SK-N-SH (cell line): Measurements from ENCODE around the gene CHD1. TPM values are rescaled to one million over a fixed set of nuclear protein-coding genes. Genes with fewer than 3 reads are reported as not detected.

ENCODE experiments used
- CTCF ChIA-PET: fragments of 300-600, 350-600 bp; formaldehyde crosslinking; extraction: SDS; loops from one replicate; lab custom pipeline; 2021; lab: Yijun Ruan, JAX
- POLR2A ChIA-PET: fragments of 350-600 bp; sonication (Branson Sonifier 250); formaldehyde crosslinking; extraction: SDS; loops from one replicate; lab custom pipeline; 2020; ENCODE audit warnings: antibody characterized with exemption, inconsistent platforms; lab: Yijun Ruan, JAX
- DNase-seq: peaks from one replicate; pipeline ENCODE4 v3.0.0; 2012
- H2AFZ ChIP-seq: fragments of 200-600 bp; sonication (generic); 2 replicates; pipeline ENCODE4 v1.8.1; 2016; ENCODE audit warnings: antibody characterized with exemption, mild to moderate bottlenecking, low read depth
- H3F3A ChIP-seq: fragments of 200-600 bp; sonication (generic); replicated peaks from 2 replicates; pipeline ENCODE3; 2016; ENCODE audit warnings: antibody characterized with exemption, mild to moderate bottlenecking; ENCODE audit not compliant: insufficient read depth
- H3K27ac ChIP-seq, 2 experiments: fragments of 200-500 bp in 1 of 2; fragments of 200-600 bp in 1 of 2; sonication (Bioruptor generic) in 1 of 2; sonication (generic), shearing (Covaris generic) in 1 of 2; 2 replicates each; pipeline versions ENCODE4 v1.5.1 to v1.6.1; 2014 to 2016; ENCODE audit warnings: low read depth in 2 of 2, inconsistent platforms in 1 of 2, low read length in 1 of 2, mild to moderate bottlenecking in 1 of 2, mixed read lengths in 1 of 2
- H3K27me3 ChIP-seq: fragments of 200-600 bp; sonication (generic), shearing (Covaris generic); 2 replicates; pipeline ENCODE4 v1.6.1; 2016; ENCODE audit warnings: mixed run types; ENCODE audit not compliant: insufficient read depth
- H3K36me3 ChIP-seq, 2 experiments: fragments of 200-500 bp in 1 of 2; fragments of 200-600 bp in 1 of 2; sonication (Bioruptor generic) in 1 of 2; sonication (generic) in 1 of 2; replicated peaks in 1 of 2; 2 replicates each; pipeline versions ENCODE3 to v1.5.1; 2014 to 2016; ENCODE audit warnings: low read length in 1 of 2, mild to moderate bottlenecking in 1 of 2; ENCODE audit not compliant: insufficient read depth in 2 of 2, control insufficient read depth in 1 of 2
- H3K4me1 ChIP-seq, 2 experiments: fragments of 200-500 bp in 1 of 2; fragments of 200-600 bp in 1 of 2; sonication (Bioruptor generic) in 1 of 2; sonication (generic), shearing (Covaris generic) in 1 of 2; 2 replicates each; pipeline versions ENCODE4 v1.5.1 to v1.6.1; 2014 to 2016; ENCODE audit warnings: low read depth in 1 of 2, low read length in 1 of 2, mixed run types in 1 of 2; ENCODE audit not compliant: insufficient read depth in 2 of 2, control insufficient read depth in 1 of 2
- H3K4me2 ChIP-seq: fragments of 200-600 bp; sonication (generic), shearing (Covaris generic); 2 replicates; pipeline ENCODE4 v1.6.1; 2017; ENCODE audit warnings: mixed run types
- H3K4me3 ChIP-seq, 2 experiments: fragments of 200-500 bp in 1 of 2; fragments of 200-600 bp in 1 of 2; sonication (Bioruptor generic) in 1 of 2; sonication (generic), shearing (Covaris generic) in 1 of 2; 2 replicates each; pipeline versions ENCODE4 v1.5.1 to v1.8.1; 2014 to 2016; ENCODE audit warnings: low read depth in 2 of 2, inconsistent platforms in 1 of 2, low read length in 1 of 2, mild to moderate bottlenecking in 1 of 2, mixed read lengths in 1 of 2, moderate library complexity in 1 of 2
- H3K79me2 ChIP-seq: fragments of 200-600 bp; sonication (generic); 2 replicates; pipeline ENCODE4 v1.8.1; 2017; ENCODE audit warnings: mild to moderate bottlenecking; ENCODE audit not compliant: insufficient read depth
- H3K9ac ChIP-seq: fragments of 200-600 bp; sonication (generic); 2 replicates; pipeline ENCODE4 v1.6.1; 2017; ENCODE audit warnings: mixed run types
- H3K9me2 ChIP-seq: fragments of 200-600 bp; sonication (generic); 2 replicates; pipeline ENCODE4 v1.6.1; 2017; ENCODE audit warnings: mixed run types
- H3K9me3 ChIP-seq: fragments of 200-600 bp; sonication (generic); 2 replicates; pipeline ENCODE4 v1.6.1; 2017; ENCODE audit warnings: mixed run types, mild to moderate bottlenecking, moderate library complexity
- H4K20me1 ChIP-seq: fragments of 200-600 bp; sonication (generic); 2 replicates; pipeline ENCODE4 v1.6.1; 2017; ENCODE audit warnings: mild to moderate bottlenecking, mixed run types; ENCODE audit not compliant: insufficient read depth
- CHD2 ChIP-seq: fragments of 150-350 bp; IDR thresholded peaks from 2 replicates; pipeline ENCODE4 v1.6.1; 2018; ENCODE audit warnings: low read length; ENCODE audit not compliant: partially characterized antibody
- ELF1 ChIP-seq: IDR thresholded peaks from 2 replicates; pipeline ENCODE4 v1.4.0; 2012
- EP300 ChIP-seq, 2 experiments: IDR thresholded peaks; 2 replicates each; pipeline versions ENCODE4 v1.4.0 to v1.6.1; 2012; ENCODE audit warnings: borderline replicate concordance in 1 of 2, low read depth in 1 of 2, low read length in 1 of 2
- FOXM1 ChIP-seq: IDR thresholded peaks from 2 replicates; pipeline ENCODE4 v1.4.0; 2012; ENCODE audit warnings: low read depth, mild to moderate bottlenecking
- GATA2 ChIP-seq: sonication (generic); formaldehyde crosslinking; IDR thresholded peaks from 2 replicates; pipeline ENCODE4 v1.5.0; 2020; ENCODE audit warnings: mild to moderate bottlenecking, missing genetic modification reagents
- NRF1 ChIP-seq: IDR thresholded peaks from 2 replicates; pipeline ENCODE4 v1.6.1; 2012; ENCODE audit warnings: low read depth, mild to moderate bottlenecking, low read length
- RAD21 ChIP-seq: IDR thresholded peaks from 2 replicates; pipeline ENCODE4 v1.6.1; 2012; ENCODE audit warnings: mild to moderate bottlenecking, low read length
- RFX5 ChIP-seq: IDR thresholded peaks from 2 replicates; pipeline ENCODE4 v1.6.1; 2012; ENCODE audit warnings: mild to moderate bottlenecking, improper control_type of control experiment, low read length
- RXRA ChIP-seq: IDR thresholded peaks from 2 replicates; pipeline ENCODE4 v1.4.0; 2012; ENCODE audit warnings: low read depth, mild to moderate bottlenecking, borderline replicate concordance
- TAF1 ChIP-seq: IDR thresholded peaks from 2 replicates; pipeline ENCODE4 v1.6.1; 2012; ENCODE audit warnings: low read depth, mild to moderate bottlenecking, low read length, moderate library complexity, borderline replicate concordance
- TCF12 ChIP-seq: IDR thresholded peaks from 2 replicates; pipeline ENCODE4 v1.4.0; 2012
- TEAD4 ChIP-seq: IDR thresholded peaks from 2 replicates; pipeline ENCODE4 v1.4.0; 2012; ENCODE audit warnings: mild to moderate bottlenecking, borderline replicate concordance; ENCODE audit not compliant: insufficient read depth
- YY1 ChIP-seq: IDR thresholded peaks from 2 replicates; pipeline ENCODE4 v1.4.0; 2012; ENCODE audit warnings: low read depth, mild to moderate bottlenecking
- WGBS: methylation state at CpG from one replicate; pipeline ENCODE4 v1.1.6; 2017; ENCODE audit warnings: low lambda C conversion rate; 5-methylcytosine and 5-hydroxymethylcytosine counted together
- polyA plus RNA-seq, 3 experiments: library from polyadenylated mRNA; depleted of rRNA; stranded (reverse); fragments of >200 nt; gene quantifications; 2 replicates each; pipeline ENCODE4 v1.2.3, GENCODE V29; 2012
- TF ChIP-seq, protein P1 (sequence below): IDR thresholded peaks from 2 replicates; pipeline ENCODE4 v1.4.0; 2012; ENCODE audit warnings: low read depth, borderline replicate concordance
- TF ChIP-seq, protein P2 (sequence below): IDR thresholded peaks from 2 replicates; pipeline ENCODE4 v1.4.0; 2012; ENCODE audit warnings: low read depth, borderline replicate concordance
- TF ChIP-seq, protein P3 (sequence below): fragments of 200-600 bp; sonication (generic); IDR thresholded peaks from 2 replicates; pipeline ENCODE4 v1.6.1; 2017; ENCODE audit warnings: antibody characterized with exemption, mild to moderate bottlenecking, moderate library complexity
- TF ChIP-seq, protein P4 (sequence below): IDR thresholded peaks from 2 replicates; pipeline ENCODE4 v1.6.1; 2012; ENCODE audit warnings: mild to moderate bottlenecking, low read depth, low read length, moderate library complexity

The CHD1 gene
- polyA plus RNA-seq, 1 of the 3 experiments (the other 2 are of a cell fraction): 12.4 TPM

DNA sequence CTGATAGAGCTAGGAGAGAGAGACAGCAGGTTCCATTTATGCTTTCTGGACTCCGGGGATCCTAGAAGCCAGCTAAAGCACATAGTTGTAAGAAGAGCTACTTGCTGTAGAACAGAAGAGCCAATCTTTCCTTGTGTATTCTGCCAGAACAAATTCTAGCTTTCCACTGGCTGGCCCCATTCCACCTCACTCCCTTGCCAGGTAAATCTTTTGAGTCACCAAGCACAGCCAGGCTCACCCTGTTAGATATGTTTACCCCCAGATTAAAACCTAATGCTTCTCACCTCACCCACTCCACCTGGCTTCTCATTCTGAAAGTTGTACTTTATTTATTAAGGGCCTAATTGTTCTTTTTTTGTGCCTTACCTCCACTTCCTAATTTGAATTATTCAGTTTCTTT, 48.9 kb upstream of the CHD1 start:
- CTCF ChIA-PET: no interaction called here

DNA sequence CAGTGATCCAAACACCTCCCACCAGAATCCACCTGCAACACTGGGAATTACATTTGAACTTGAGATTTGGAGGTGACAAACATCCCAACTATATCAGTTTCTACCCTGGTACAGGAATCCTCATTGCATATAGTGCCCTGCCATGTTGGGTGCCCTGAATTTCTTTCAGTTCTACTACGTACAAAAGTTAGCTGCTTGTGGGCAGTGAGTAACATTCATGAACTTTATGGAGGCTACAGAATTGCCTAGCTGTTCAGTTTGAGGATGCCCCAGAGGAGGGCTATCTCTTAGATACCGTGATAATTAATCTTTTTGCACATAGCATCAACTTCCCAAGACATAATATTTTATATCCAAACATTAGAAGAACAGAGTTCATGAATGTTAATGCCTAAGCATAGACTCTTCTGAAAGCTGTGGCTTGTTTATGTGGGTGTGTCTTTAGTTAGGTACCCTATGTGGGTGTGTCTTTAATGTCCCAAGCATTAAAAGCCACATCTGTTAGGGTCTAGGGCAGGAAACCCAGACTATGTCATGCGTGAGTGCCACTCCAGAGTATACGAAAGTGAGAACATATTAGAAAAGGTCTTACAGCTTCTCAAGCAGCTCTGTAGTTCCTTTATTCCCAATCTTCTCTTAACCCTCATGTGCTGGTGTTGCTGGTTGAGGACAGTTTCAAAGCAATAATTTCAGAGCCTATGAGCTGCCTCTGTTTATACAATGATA, 47.0 kb upstream of the CHD1 start:
- no peak overlapping the region for H3K9ac ChIP-seq
- H3K4me3 ChIP-seq: no peak overlapping the region
- H3K27ac ChIP-seq: no peak overlapping the region
- ChIA-PET CTCF (no interaction called here), POLR2A (no interaction called here)
- no peaks in the 10 kb centered on the region for H3F3A ChIP-seq
- no peaks in the 10 kb centered on the region for H4K20me1 ChIP-seq
- DNase-seq: no peak
- H3K79me2 ChIP-seq: no peaks in the 10 kb centered on the region
- WGBS: 90% methylated on average over 4 of the region's 4 CpGs
- H3K27me3 ChIP-seq: no peaks in the 10 kb centered on the region
- no peaks in the 10 kb centered on the region for H3K9me3 ChIP-seq
- no peak overlapping the region for H3K4me2 ChIP-seq
- H3K36me3 ChIP-seq: no peaks in the 10 kb centered on the region
- H2AFZ ChIP-seq: no peak overlapping the region
- H3K9me2 ChIP-seq: no peaks in the 10 kb centered on the region
- H3K4me1 ChIP-seq: no peaks in the 10 kb centered on the region
- TF ChIP-seq NRF1: no peak
- TF ChIP-seq, protein P1, sequence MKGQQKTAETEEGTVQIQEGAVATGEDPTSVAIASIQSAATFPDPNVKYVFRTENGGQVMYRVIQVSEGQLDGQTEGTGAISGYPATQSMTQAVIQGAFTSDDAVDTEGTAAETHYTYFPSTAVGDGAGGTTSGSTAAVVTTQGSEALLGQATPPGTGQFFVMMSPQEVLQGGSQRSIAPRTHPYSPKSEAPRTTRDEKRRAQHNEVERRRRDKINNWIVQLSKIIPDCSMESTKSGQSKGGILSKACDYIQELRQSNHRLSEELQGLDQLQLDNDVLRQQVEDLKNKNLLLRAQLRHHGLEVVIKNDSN: no peak
- no peak for TF ChIP-seq CHD2
- TF ChIP-seq GATA2 (CRISPR knock-in tag): no peak
- TF ChIP-seq, protein P2, sequence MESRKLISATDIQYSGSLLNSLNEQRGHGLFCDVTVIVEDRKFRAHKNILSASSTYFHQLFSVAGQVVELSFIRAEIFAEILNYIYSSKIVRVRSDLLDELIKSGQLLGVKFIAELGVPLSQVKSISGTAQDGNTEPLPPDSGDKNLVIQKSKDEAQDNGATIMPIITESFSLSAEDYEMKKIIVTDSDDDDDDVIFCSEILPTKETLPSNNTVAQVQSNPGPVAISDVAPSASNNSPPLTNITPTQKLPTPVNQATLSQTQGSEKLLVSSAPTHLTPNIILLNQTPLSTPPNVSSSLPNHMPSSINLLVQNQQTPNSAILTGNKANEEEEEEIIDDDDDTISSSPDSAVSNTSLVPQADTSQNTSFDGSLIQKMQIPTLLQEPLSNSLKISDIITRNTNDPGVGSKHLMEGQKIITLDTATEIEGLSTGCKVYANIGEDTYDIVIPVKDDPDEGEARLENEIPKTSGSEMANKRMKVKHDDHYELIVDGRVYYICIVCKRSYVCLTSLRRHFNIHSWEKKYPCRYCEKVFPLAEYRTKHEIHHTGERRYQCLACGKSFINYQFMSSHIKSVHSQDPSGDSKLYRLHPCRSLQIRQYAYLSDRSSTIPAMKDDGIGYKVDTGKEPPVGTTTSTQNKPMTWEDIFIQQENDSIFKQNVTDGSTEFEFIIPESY: no peak
- TF ChIP-seq EP300 (IDR thresholded peaks at IDR 0.05; ENCODE audit: borderline replicate concordance in 1 of 2, low read depth in 1 of 2, low read length in 1 of 2): no peak
- TF ChIP-seq RFX5: no peak
- TF ChIP-seq, protein P3, sequence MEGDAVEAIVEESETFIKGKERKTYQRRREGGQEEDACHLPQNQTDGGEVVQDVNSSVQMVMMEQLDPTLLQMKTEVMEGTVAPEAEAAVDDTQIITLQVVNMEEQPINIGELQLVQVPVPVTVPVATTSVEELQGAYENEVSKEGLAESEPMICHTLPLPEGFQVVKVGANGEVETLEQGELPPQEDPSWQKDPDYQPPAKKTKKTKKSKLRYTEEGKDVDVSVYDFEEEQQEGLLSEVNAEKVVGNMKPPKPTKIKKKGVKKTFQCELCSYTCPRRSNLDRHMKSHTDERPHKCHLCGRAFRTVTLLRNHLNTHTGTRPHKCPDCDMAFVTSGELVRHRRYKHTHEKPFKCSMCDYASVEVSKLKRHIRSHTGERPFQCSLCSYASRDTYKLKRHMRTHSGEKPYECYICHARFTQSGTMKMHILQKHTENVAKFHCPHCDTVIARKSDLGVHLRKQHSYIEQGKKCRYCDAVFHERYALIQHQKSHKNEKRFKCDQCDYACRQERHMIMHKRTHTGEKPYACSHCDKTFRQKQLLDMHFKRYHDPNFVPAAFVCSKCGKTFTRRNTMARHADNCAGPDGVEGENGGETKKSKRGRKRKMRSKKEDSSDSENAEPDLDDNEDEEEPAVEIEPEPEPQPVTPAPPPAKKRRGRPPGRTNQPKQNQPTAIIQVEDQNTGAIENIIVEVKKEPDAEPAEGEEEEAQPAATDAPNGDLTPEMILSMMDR: no peak
- TF ChIP-seq, protein P4, sequence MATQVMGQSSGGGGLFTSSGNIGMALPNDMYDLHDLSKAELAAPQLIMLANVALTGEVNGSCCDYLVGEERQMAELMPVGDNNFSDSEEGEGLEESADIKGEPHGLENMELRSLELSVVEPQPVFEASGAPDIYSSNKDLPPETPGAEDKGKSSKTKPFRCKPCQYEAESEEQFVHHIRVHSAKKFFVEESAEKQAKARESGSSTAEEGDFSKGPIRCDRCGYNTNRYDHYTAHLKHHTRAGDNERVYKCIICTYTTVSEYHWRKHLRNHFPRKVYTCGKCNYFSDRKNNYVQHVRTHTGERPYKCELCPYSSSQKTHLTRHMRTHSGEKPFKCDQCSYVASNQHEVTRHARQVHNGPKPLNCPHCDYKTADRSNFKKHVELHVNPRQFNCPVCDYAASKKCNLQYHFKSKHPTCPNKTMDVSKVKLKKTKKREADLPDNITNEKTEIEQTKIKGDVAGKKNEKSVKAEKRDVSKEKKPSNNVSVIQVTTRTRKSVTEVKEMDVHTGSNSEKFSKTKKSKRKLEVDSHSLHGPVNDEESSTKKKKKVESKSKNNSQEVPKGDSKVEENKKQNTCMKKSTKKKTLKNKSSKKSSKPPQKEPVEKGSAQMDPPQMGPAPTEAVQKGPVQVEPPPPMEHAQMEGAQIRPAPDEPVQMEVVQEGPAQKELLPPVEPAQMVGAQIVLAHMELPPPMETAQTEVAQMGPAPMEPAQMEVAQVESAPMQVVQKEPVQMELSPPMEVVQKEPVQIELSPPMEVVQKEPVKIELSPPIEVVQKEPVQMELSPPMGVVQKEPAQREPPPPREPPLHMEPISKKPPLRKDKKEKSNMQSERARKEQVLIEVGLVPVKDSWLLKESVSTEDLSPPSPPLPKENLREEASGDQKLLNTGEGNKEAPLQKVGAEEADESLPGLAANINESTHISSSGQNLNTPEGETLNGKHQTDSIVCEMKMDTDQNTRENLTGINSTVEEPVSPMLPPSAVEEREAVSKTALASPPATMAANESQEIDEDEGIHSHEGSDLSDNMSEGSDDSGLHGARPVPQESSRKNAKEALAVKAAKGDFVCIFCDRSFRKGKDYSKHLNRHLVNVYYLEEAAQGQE: no peak
- TF ChIP-seq TCF12: no peak
- no peak for TF ChIP-seq TAF1
- TF ChIP-seq YY1: no peak

More for the DNA sequence above, 48.9 kb upstream of the CHD1 start:
- no peaks in the 10 kb centered on the region for H3F3A ChIP-seq
- no peak overlapping the region for H2AFZ ChIP-seq
- no peaks in the 10 kb centered on the region for H3K9me3 ChIP-seq
- no peaks in the 10 kb centered on the region for H3K79me2 ChIP-seq
- DNase-seq: no peak
- 93% methylated on average over 1 of the region's 1 CpG for WGBS
- no peaks in the 10 kb centered on the region for H3K9me2 ChIP-seq
- H3K9ac ChIP-seq: no peak overlapping the region
- no peak overlapping the region for H3K4me3 ChIP-seq
- no peaks in the 10 kb centered on the region for H3K36me3 ChIP-seq
- no peaks in the 10 kb centered on the region for H3K4me1 ChIP-seq
- H3K4me2 ChIP-seq: no peak overlapping the region
- H3K27ac ChIP-seq: no peak overlapping the region
- H3K27me3 ChIP-seq: no peaks in the 10 kb centered on the region
- POLR2A ChIA-PET: no interaction called here
- no peaks in the 10 kb centered on the region for H4K20me1 ChIP-seq
- no peak for TF ChIP-seq FOXM1
- TF ChIP-seq, protein P3: no peak
- TF ChIP-seq RXRA: no peak
- no peak for TF ChIP-seq RAD21
- TF ChIP-seq ELF1: no peak
- TF ChIP-seq TEAD4: no peak
